Measurements from ENCODE around the gene LHPP.

LHPP gene

DNA sequence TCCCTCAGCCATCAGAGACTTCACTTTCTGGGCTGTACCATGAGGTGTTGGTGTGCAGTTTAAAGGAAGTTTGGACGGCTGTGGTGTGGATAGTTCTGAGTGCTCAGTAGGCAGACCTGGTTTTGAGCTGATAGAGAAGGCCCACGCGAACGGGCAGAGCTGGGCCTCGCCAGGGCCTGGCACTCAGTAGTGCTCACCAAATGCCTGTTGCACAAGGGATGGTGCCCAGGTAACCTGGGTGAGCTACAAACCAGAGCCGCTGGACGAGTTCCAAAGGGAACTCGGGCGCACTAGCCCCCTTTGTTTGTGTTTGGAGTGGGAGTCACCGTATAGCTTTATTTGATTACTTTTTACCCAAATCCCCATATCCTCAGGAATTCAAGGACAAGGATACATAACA, 95.5 kb downstream of the LHPP start:
- DNase-seq (ENCODE audit: low read depth in 2 of 2), result no peak

DNA sequence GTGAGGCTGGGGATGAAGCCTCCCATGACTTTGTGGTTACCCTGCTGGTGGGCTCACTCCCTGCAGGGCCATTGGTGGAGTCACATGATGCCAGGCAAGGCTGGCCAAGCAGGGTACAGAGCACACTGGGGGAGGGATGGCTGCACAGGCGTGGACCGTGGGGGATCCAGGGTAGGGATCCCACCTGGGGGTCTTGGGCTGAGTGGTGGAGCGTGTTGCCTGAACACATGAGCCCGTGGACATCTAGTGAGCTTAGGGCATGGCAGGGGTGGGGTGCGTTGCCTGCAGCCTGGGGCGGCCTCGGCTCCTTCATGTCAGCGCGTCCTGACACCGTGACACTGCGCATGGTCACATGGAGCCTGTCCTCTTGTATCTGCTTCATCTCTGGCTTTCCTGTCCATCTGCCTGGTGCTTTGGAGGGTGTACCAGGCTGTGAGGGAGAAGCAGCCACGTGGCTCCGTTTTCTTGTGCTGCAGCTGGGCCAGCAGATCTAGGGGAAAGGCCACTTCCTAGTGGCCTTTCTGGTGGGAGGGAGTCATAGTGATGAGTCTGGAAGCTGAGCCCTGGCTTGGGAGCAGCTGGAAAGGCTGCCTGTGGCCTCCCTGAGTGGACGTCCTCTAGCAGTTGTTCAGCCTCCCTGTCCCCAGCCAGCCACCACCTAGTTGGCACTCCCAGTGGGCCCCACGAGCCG, 96.2 kb downstream of the LHPP start:
- DNase-seq (ENCODE audit: low read depth in 2 of 2), result no peak

DNA sequence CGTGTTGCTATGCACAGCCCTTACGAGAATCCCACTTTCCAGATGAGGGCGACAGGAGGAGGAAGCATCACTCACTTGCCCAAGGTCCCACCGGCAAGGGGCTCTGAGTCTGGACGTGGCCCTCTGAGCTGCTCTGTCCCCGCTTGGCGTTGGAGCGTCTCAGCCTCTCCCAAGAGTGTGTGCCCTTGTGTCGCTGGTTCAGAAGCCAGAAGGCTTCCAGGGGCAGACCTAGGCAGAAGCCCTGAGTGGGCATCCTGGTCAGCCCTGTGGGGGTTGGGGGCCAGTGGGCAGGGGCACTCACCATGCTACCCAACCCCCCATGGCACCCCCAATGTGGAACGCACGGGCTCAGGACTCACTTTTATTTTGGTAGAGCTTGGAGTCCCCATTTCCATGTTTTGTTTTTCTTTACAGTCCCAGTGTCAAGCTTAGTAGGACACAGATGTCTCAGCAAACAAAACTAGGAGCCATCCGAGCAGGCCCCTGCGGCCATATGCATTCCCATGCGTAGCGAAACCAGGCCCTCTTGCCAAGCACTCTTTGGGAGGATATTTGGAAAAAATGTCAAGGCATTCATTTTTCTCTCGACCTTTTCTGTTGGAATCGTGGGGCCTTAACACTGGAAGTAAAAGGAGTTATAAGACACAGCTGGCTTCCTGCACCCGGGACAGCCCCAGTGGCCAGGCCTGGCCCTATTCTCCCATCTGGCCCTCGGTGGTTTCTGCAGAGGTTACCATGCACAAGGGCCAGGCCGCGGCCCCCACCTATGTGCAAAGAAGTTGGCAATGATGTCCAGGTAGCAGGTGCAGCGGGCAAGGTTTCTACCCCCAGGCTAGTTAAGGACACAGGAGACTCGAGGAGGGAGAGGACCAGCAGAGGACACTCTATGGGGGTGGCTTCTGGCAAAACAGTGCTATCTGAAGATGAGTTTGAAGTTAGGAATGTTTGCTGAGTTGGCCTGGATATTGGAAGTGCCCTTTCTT, 97.0 kb downstream of the LHPP start:
- no peak for DNase-seq (ENCODE audit: low read depth in 2 of 2)

DNA sequence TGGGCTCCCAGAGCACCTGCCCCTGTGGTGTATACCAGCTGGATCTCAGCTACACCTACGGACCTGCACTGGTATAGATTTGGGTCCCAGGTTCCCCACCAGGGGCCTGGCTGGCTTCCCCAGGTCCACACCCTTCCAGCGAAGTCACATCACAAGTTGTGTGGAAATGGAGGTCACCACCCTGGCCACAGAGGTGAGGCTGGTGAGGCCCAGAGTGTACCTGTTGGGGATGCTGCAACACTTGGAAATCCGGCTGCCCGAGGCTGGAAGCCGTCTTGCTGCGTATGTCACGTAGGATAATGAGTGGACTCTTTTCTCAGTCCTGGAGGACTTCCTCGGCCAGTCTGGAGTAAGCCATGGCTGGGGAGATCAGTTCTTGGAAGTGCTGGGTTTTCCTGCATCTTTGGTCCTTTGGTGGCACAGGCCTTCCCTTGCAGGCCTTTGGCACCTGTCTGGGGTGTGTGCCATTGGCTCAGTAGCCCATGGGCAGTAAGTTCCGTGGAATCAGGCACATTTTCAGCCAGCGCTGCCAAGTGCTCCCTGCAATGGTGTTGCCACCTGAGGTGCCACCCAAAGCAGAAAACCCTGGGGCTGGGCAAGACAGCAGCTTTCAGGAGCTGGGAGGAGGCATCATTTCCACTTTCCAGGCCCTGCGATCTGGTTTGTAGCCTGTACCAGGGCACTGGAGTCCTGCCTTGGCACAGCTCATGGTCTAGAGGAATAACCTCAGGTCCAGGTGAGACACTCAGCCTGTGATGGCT, 97.9 kb downstream of the LHPP start:
- no peak for DNase-seq (ENCODE audit: low read depth in 2 of 2)

DNA sequence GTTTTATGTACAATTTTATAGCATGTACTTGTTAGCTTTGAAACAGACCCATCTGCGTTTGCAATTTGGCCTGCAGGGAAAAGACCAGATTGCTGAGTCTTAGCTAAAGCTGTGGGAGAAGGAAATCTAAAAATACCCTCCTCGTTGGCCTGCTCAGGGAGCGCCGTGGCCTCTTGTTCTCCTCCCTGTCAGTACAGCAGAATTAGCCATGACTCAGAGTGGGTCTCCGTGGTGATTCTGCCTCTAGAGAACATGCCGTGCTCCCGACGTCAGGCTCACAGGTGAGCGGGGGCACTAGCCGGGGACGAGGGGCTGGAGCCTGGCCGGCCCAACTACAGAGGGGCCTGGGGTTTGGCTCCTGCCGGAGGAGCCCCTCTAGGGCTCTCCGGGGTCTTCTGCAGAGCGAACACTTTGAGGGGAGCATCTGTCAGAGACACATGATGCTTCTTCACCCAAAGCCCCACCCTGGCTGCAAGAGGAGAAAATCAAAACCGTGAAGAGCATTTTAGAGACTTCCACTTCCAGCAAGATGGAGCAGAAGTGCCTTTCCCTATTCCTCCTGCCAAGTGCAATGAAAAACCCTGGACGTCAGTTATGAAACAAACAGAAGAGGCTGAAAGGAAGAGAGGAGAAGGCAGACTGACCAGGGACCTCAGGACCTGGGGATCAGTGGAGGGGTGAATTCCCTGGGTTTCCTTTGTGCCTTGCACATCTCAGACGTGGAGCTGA, 98.9 kb downstream of the LHPP start:
- no peak for DNase-seq (ENCODE audit: low read depth in 2 of 2)

DNA sequence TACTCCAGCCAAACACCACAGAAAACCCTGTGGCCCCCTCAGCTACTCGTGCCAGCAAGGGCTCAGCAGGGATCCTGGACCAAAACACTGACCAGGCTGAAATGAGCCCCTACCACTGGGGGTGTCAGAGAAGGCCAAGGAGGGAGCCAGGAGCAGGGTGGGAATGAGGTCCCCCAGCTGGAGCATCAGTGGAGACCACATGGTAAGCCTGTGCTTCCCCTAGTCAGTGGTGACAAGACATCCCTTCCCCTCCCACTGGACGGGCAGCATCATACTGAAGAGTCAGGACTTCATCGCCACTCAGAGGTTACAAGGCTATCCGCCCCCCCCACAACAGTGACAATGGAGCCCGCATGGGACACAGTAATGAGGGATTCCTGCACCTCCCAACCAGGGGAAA, 99.6 kb downstream of the LHPP start:
- no peak for DNase-seq (ENCODE audit: low read depth in 2 of 2)

DNA sequence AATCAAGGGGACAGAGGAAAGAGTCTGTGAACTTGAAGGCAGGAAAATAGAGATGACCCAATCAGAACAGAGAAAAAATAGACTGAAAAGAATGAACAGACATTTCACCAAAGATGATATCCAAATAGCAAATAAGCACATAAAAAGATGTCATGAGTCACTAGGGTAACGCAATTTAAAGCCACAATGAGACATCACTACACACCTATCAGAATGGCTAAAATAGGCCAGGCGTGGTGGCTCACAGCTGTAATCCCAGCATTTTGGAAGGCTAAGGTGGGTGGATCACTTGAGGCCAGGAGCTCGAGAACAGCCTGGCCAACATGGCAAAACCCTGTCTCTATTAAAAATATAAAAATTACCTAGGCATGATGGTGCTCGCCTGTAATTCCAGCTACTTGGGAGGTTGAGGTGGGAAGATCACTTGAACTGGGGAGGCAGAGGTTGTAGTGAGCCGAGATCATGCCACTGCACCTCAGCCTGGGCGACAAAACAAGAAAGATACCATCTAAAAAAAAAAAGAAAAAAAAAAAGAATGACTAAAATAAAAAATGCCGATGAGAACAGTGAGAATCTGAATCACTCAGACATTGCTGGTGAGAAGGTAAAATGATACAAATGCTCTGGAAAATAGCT, 100.9 kb downstream of the LHPP start:
- DNase-seq (ENCODE audit: low read depth in 2 of 2), result no peak

DNA sequence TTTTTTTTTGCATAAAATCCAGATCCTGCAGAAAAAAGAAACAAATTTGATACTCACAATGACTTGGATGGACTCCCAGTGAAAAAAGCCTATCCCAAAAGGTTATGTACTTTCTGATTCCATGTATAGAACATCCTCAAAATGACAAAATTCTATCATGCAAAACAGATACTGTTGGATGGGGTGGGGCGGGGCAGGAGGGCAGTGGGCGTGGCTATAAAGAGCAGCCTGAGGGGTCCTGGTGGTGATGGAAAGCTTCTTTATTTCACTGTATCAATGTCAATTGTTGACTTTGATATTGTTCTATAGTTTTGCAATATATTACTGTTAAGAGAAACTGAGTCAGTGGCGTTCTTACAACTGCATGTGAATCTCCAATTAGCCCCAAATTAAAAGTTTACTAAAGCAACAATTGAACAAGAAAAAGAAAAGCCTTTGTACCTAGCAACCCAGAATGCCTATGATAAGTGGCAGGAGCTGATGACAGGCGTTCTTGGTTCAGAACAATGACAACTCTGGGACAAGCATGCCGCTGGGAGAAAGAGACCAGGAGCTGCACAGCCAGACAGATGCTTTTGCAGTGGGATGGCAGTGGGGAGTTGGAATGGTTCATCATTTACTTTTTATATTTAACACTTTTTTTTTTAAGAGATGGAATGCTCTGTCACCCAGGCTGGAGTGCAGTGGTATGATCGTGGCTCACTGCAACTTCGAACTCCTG, 101.9 kb downstream of the LHPP start:
- no peak for DNase-seq (ENCODE audit: low read depth in 2 of 2)

DNA sequence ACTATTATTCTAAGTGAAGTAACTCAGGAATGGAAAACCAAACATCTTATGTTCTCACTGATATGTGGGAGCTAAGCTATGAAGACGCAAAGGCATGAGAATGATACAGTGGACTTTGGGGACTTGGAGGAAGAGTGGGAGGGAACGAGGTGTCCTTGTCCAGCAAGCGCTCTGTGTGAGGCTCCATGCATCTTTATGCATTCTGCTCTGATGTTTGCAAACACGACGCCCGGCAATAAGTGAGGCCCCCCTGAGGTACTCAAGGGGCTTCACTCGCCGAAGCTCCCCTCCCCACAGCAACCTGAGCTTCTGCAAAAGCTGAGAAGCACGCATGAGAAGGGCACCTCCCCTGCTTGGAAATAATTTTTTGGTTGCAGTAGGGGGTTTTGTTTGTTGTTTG, 103.3 kb downstream of the LHPP start:
- no peak for DNase-seq (ENCODE audit: low read depth in 2 of 2)

DNA sequence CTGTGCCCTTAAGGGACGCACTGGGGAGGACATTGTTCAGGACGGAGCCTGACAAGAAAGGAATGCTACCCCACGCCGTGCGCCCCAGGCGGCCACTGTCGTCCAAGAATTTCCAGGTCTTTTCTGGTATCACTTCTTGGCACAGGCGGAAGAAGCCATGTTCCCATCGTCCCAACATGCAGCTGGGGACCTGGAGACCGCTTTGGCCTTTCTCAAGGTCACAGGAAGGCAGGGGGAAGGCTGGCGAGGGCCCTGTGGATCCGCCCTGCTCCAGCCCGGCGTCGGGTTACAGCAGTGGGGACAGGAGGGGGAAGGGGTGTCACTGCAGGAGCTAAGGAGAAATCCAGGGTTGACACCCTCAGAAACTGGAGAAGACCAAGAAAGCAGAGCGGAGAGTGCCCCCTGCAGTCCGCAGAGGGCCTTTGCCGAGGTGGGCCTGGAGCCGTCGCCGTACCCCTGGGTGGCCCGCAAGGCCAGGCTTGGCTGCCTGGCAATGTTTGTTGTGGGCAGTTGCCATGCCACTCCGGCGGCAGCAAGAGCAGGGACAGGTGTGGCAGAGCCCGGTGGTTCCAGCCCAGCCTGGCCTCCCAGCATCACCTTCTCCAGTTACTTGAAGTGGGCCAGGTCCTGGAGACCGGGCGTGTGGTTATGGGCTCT, 104.1 kb downstream of the LHPP start:
- no peak for DNase-seq (ENCODE audit: low read depth in 2 of 2)

DNA sequence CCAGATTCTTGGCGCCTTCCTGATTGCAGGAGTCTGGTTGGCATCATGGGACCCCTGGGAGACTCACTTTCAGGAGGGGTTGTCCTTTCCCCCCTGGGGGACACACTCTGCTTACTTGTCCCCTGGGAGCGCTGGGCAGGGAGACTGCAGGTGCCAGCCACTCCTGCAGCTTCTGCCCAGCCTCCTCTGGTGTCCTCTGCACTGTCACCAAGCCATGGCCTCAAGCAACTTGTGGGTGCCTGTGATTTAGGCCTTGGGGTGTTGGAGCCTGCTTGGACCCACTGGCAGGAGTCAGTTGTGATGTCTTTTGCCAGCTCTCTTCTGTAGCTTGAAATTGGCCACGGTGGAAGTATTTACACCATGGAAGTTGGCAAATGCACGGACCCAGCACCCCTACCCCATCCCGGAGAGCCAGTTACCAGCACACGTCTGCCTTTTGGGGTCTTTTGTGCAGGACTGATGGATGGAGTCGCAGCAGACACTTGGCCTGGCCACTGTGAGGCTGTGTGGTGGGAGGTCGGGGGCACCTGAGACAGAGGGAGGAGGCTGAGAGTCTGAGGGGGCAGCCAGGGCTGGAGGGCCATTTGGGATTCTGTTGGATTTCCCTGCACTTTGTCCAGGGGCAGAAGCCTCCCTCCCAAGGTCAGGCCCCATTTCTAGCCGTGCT, 104.7 kb downstream of the LHPP start:
- no peak for DNase-seq (ENCODE audit: low read depth in 2 of 2)

DNA sequence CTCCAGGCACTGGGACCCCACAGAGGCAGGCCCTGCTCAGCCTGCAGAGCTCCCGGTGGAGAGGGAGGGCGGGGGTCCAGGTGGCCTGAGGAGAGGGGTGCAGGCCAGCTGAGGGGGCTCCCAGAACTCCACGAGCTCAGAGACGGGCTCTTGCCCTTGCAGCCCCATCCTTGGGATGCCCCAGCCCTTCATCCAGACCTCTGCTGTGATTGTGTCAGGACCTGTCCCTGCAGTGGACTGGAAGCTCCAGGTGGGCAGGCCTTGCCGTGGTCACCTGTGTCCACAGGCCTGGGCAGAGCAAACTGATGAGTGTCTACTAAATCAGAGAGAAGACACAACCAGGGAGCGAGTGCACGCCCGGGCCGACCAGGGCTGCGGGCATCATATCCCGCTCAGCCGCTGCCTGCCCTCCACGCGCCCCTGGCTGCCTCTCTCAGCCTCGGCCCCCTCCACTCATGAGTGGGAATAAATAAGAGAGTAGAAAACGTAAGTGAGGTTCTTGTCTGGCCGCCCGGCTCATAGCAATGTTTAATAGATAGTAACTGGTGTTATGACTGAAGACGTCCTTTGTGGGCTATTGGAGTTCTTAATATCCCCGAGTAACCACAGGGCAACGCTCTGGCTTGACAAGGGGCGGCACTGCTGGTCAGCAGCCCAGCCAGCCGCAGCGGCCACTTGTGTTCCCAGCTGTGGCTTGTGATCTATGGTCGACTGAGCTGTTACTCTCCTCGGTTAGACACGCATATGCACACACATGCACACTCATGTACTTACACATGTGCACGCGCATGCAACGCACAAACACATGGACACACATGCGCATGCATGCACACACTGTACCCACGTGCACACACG, 105.6 kb downstream of the LHPP start:
- no peak for DNase-seq (ENCODE audit: low read depth in 2 of 2)

DNA sequence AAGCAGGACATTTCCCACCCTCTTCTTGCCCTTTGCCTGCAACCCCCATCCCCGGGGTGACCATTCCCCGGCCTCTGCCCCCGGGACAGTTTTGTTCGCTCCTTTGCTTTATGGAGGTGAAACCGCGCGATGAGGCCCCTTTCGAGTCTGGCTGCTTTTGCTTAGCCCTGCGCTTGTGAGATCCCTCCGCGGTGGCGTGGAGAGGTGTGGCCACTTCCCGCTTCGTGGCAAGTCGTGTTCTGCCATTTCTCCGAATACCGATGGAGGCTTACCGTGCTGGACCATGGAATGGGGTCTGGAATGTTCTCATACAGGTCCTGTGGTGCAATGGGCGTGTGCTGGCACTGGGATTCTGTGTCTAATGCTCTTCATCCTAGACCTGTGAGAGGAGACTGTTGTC, 106.7 kb downstream of the LHPP start:
- no peak for DNase-seq (ENCODE audit: low read depth in 2 of 2)

DNA sequence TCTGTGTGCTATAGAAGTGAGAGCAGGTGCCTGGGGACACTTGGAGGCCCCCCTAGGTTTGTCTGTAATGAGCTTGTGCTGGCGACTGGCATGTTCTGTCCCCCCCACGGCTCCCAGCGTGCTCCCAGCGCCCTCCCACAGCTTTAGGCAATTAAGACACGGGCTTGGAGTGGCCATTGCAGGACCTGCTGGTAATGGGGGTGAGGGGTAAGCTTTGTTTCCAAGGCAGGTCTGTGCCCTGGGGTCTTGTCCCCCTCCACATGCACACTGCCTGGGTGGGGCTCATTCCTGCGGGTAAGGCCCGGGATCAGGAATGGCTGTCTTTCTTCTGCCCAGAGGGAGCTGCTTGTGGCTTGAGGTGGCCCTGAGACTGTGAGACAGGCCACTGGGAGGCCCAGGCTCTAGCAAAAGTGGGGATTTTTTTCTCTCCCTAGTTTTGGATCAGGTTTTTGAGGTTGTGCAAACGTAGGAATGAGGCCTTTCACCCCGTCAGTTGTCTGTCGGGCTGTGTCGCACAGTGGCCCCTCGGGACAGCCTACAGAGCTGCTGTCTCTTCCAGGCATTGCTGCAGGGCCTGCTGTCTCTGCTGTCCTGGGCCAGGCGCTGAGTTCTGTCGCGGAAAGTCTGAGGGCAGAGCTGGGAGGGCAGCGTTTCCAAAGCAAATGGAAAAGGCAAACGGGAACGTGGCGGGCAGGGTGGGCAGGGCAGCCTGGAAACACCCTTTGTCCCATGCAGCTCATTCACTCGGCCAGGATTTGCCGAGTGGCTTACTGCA, 107.4 kb downstream of the LHPP start:
- no peak for DNase-seq (ENCODE audit: low read depth in 2 of 2)

DNA sequence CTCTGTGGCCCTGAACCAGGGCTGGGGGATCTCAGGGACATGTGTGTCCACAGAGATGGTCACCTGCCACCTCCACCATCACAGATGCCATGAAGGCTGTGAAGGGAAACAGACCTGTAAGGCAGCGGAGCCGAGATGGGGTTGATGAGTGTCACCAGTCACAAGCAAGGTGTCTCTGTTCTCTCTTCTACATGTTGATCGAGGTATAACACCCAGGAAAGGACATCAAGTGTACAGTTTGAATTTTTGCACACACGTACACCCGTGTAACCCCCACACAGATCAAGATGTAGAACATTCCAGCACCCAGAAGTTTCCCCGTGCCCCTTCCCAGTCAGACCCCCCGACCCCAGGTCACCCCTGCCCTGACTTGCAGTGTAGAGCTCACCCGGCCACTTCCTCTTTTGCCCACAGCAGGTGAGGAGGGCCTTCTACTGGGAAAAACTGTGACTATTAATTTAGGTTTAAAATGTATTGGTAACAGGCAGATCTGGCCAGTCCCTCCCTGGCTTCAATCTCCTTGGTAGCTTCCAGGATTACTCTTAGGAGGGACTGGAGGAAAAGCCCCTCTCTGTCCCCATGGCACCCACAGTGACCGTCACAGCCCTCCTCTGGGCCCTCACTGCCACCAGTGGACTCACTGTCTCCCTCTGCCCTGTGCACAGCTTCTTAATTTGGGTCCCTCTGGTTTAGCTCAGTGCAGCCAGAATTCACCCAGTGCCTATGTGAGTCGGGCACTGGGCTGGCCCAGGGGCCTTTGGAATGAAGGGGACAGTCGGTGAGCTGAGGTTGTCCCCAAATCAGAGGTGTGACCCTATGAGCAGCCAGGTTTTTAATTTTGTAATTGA, 108.2 kb downstream of the LHPP start:
- DNase-seq (ENCODE audit: low read depth in 2 of 2), result no peak

DNA sequence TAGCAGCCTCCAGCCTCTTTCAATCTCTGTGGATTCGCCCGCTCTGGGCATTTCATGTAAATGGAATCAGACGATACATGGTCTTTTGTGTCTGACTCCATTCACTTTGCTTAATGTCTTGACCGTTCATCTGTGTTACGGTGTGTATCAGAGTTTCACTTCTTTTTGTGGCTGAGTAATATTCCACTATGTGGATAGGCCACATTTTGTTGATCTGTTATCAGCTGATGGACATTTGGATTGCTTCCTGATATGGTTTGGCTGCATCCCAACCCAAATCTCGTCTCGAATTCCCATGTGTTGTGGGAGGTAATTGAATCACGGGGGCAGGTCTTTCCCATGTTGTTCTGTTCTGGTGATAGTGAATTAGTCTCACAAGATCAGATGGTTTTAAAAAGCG, 109.0 kb downstream of the LHPP start:
- no peak for DNase-seq (ENCODE audit: low read depth in 2 of 2)

DNA sequence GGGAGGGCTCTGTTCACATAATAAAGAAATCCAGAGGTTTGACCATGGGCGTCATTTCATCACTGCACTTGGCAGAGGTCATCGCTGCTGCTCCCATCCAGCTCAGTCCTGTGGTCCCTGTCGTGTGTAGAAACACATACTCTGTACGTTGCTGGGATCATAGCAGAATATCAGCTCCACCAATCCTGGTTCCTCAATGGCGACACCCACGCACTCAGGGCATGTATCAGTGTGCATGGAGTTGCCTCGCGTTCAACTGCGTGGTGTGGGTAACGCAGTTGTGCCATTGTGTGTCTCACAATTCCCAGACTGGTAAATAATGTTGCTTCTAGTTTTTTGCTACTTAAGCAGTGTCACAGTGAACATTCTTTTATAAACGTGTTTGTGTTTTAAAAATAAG, 111.1 kb downstream of the LHPP start:
- DNase-seq (ENCODE audit: low read depth in 2 of 2), result no peak
